Measurements from ENCODE around the gene PRKCB. TPM values are rescaled to one million over a fixed set of nuclear protein-coding genes. Genes with fewer than 3 reads are reported as not detected.

The PRKCB gene
- polyA plus RNA-seq, 1 donor (not counting 4 experiments of a cell fraction or from before 2014, with no cell fraction given) = 0.18 TPM

- dilution Hi-C loops (cut with MboI; ENCODE audit: extremely low pct_ligation_motif_present, low sequenced_read_pairs) = loop anchor here (10.0 kb wide), 1 partner anchor 67 kb away; no protein-coding TSS in a partner anchor
- no peak for DNase-seq (ENCODE audit: low read depth, low spot score)
Observed at GRCh38 chr16:24077966-24078365, 242.2 kb downstream of the PRKCB start.

GRCh38 chr16:24085666-24086065, 249.9 kb downstream of the PRKCB start:
- H3K27ac ChIP-seq (ENCODE audit: control insufficient read depth, insufficient read depth, low read length) = no peak overlapping the region
- no peak for DNase-seq (ENCODE audit: low read depth, low spot score)
- H2AFZ ChIP-seq (ENCODE audit: control insufficient read depth, low read length) = no peak overlapping the region
- no peaks in the 10 kb centered on the region for H3K79me2 ChIP-seq (ENCODE audit: control insufficient read depth, insufficient read depth, low read length)
- TF ChIP-seq EZH2 (IDR thresholded peaks at IDR 0.05; ENCODE audit: low read length) (no peak), CTCF (optimal IDR thresholded peaks at IDR 0.05 in 1 of 3, IDR thresholded peaks at IDR 0.05 in 1 of 3, conservative IDR thresholded peaks at IDR 0.05 in 1 of 3; ENCODE audit: extremely low read depth in 1 of 3, insufficient read depth in 2 of 3, low read length in 3 of 3) (no peak)
- no peaks in the 10 kb centered on the region for H3K9me3 ChIP-seq (ENCODE audit: control insufficient read depth, low read depth, low read length)
- no peaks in the 10 kb centered on the region for H3K36me3 ChIP-seq (ENCODE audit: control insufficient read depth in 2 of 2, extremely low read depth in 1 of 2, insufficient read depth in 2 of 2, low read length in 2 of 2)
- no peak overlapping the region for H3K4me3 ChIP-seq (ENCODE audit: control insufficient read depth in 2 of 3, extremely low read depth in 1 of 3, insufficient read depth in 2 of 3, low read depth in 1 of 3, low read length in 3 of 3)
- H3K27me3 ChIP-seq (ENCODE audit: control insufficient read depth, extremely low read depth, insufficient read depth, low read length) = no peaks in the 10 kb centered on the region
- H3K4me2 ChIP-seq (ENCODE audit: control insufficient read depth, extremely low read depth, insufficient read depth, low read depth, low read length) = no peak overlapping the region
- no peaks in the 10 kb centered on the region for H4K20me1 ChIP-seq (ENCODE audit: control insufficient read depth, extremely low read depth, insufficient read depth, low read length)
- H3K4me1 ChIP-seq (ENCODE audit: control insufficient read depth, extremely low read depth, insufficient read depth, low read length) = no peaks in the 10 kb centered on the region
- no peaks in the 10 kb centered on the region for H3K9me1 ChIP-seq (ENCODE audit: control insufficient read depth, extremely low read depth, insufficient read depth, low read length)
- dilution Hi-C loops (cut with MboI; ENCODE audit: extremely low pct_ligation_motif_present, low sequenced_read_pairs) = no loop called here
- FAIRE-seq = no peak
- no peak overlapping the region for H3K9ac ChIP-seq (ENCODE audit: control insufficient read depth, extremely low read depth, insufficient read depth, low read length)

More at GRCh38 chr16:24077966-24078365, 242.2 kb downstream of the PRKCB start:
- Histone ChIP-seq H3K79me2 (ENCODE audit: control insufficient read depth, insufficient read depth, low read length) (no peaks in the 10 kb centered on the region), H3K9me1 (ENCODE audit: control insufficient read depth, extremely low read depth, insufficient read depth, low read length) (no peaks in the 10 kb centered on the region), H3K27ac (ENCODE audit: control insufficient read depth, insufficient read depth, low read length) (no peak overlapping the region), H3K9me3 (ENCODE audit: control insufficient read depth, low read depth, low read length) (no peaks in the 10 kb centered on the region), H2AFZ (ENCODE audit: control insufficient read depth, low read length) (no peak overlapping the region), H3K4me2 (ENCODE audit: control insufficient read depth, extremely low read depth, insufficient read depth, low read depth, low read length) (no peak overlapping the region), H3K27me3 (ENCODE audit: control insufficient read depth, extremely low read depth, insufficient read depth, low read length) (no peaks in the 10 kb centered on the region), H4K20me1 (ENCODE audit: control insufficient read depth, extremely low read depth, insufficient read depth, low read length) (no peaks in the 10 kb centered on the region), H3K4me1 (ENCODE audit: control insufficient read depth, extremely low read depth, insufficient read depth, low read length) (no peaks in the 10 kb centered on the region), H3K4me3 (ENCODE audit: control insufficient read depth in 2 of 3, extremely low read depth in 1 of 3, insufficient read depth in 2 of 3, low read depth in 1 of 3, low read length in 3 of 3) (no peak overlapping the region), H3K9ac (ENCODE audit: control insufficient read depth, extremely low read depth, insufficient read depth, low read length) (no peak overlapping the region), H3K36me3 (ENCODE audit: control insufficient read depth in 2 of 2, extremely low read depth in 1 of 2, insufficient read depth in 2 of 2, low read length in 2 of 2) (no peaks in the 10 kb centered on the region)
- no peak for FAIRE-seq
- TF ChIP-seq EZH2 (IDR thresholded peaks at IDR 0.05; ENCODE audit: low read length) (no peak), CTCF (optimal IDR thresholded peaks at IDR 0.05 in 1 of 3, IDR thresholded peaks at IDR 0.05 in 1 of 3, conservative IDR thresholded peaks at IDR 0.05 in 1 of 3; ENCODE audit: extremely low read depth in 1 of 3, insufficient read depth in 2 of 3, low read length in 3 of 3) (no peak)

Measured in keratinocyte (primary cell).